ENCODE results near the gene ITPR3. TPM values are rescaled to one million over a fixed set of nuclear protein-coding genes. Genes with fewer than 3 reads are reported as not detected.
"Not testable (repeated sequence)": the region's sequence is repeated elsewhere in the genome, so short reads cannot be mapped to it uniquely, and the experiment has no call there.

ITPR3 gene
- total and polyA plus RNA-seq, 2 of the 13 experiments (the other 11 are each of a cell fraction or from before 2014, with no cell fraction given), result 3.8 to 21.4 TPM

- FAIRE-seq (no peak), DNase-seq (ENCODE audit: low spot score) (no peak), ATAC-seq (no peak)
- 49% methylated on average over 18 of the region's 18 CpGs for WGBS (ENCODE audit: low lambda C conversion rate)
- Histone ChIP-seq H3K36me3 (replicated peaks in 1 of 2; ENCODE audit: control insufficient read depth in 1 of 2, insufficient read depth in 2 of 2, low read length in 2 of 2) (no peaks in the 10 kb centered on the region), H3K4me3 (replicated peaks in 1 of 3; ENCODE audit: insufficient read depth in 1 of 3, low read depth in 2 of 3, low read length in 3 of 3) (no peak overlapping the region), H3K27ac (ENCODE audit: extremely low read length, insufficient read depth, low read length) (no peak overlapping the region), H3K4me2 (ENCODE audit: low read depth, low read length) (no peak overlapping the region), H2AFZ (ENCODE audit: low read length) (no peak overlapping the region), H3K9me3 (ENCODE audit: low read length) (no peaks in the 10 kb centered on the region), H4K20me1 (ENCODE audit: insufficient read depth, low read length) (no peaks in the 10 kb centered on the region), H3K27me3 (ENCODE audit: control insufficient read depth in 1 of 2, insufficient read depth in 2 of 2, low read length in 2 of 2) (peaks cover 2 to 6% of the 10 kb centered on the region in 2 experiments; a peak in 1 of 5 replicates), H3K4me1 (ENCODE audit: insufficient read depth, low read length) (peaks cover 48% of the 10 kb centered on the region), H3K9ac (ENCODE audit: insufficient read depth, low read depth, low read length) (no peak overlapping the region), H3K79me2 (ENCODE audit: insufficient read depth, low read length) (no peaks in the 10 kb centered on the region)
- TF ChIP-seq ATF6 (CRISPR knock-in tag; conservative IDR thresholded peaks at IDR 0.05) (no peak), AHR (CRISPR knock-in tag; IDR thresholded peaks at IDR 0.05) (no peak), CEBPB (IDR thresholded peaks at IDR 0.05; ENCODE audit: borderline replicate concordance, low read depth, low read length) (0 out of 2 replicates have a peak, but pooled peaks have one; percentile 12)
- ChIA-PET POLR2A (interaction anchor here (1.1 to 1.4 kb wide), 2 partner anchors 9 to 116 kb away, joined by 3 read pairs; partner anchors contain the start of gene UQCC2), CTCF (ENCODE audit: low intra/inter-chr PET ratio, low total read pairs) (no interaction called here)
- intact Hi-C loops (cut with micrococcal nuclease; ENCODE audit: unreplicated experiment), result no loop called here
- BruUV-seq (replicated peaks), result no TSS peak
- in situ Hi-C loops (cut with HindIII; ENCODE audit: extremely low pct_ligation_motif_present, low pct_unique_long_range_greater_than_20kb), result no loop called here
Observed at GRCh38 chr6:33595001-33595846, 25.9 kb upstream of the ITPR3 start.

GRCh38 chr6:33596894-33597293 lies 24.2 kb upstream of the ITPR3 start:
- ATAC-seq; BruUV-seq (replicated peaks); H4K20me1 ChIP-seq (ENCODE audit: insufficient read depth, low read length); CTCF ChIA-PET (ENCODE audit: low intra/inter-chr PET ratio, low total read pairs); H3K4me3 ChIP-seq (replicated peaks in 1 of 3; ENCODE audit: insufficient read depth in 1 of 3, low read depth in 2 of 3, low read length in 3 of 3); intact Hi-C loops (cut with micrococcal nuclease; ENCODE audit: unreplicated experiment); H3K4me2 ChIP-seq (ENCODE audit: low read depth, low read length); H3K36me3 ChIP-seq (replicated peaks in 1 of 2; ENCODE audit: control insufficient read depth in 1 of 2, insufficient read depth in 2 of 2, low read length in 2 of 2); in situ Hi-C loops (cut with HindIII; ENCODE audit: extremely low pct_ligation_motif_present, low pct_unique_long_range_greater_than_20kb); DNase-seq (ENCODE audit: low spot score); H3K27me3 ChIP-seq (ENCODE audit: control insufficient read depth in 1 of 2, insufficient read depth in 2 of 2, low read length in 2 of 2); H2AFZ ChIP-seq (ENCODE audit: low read length); H3K79me2 ChIP-seq (ENCODE audit: insufficient read depth, low read length); H3K27ac ChIP-seq (ENCODE audit: extremely low read length, insufficient read depth, low read length); H3K9ac ChIP-seq (ENCODE audit: insufficient read depth, low read depth, low read length); POLR2A ChIA-PET; FAIRE-seq; H3K9me3 ChIP-seq (ENCODE audit: low read length): not testable (repeated sequence)
- H3K4me1 ChIP-seq (ENCODE audit: insufficient read depth, low read length), result peaks cover 31% of the 10 kb centered on the region
- TF ChIP-seq ZMYM3 (CRISPR knock-in tag; IDR thresholded peaks at IDR 0.05) (peak; percentile 36; the same call in 1 of the 2 replicates), KDM1A (CRISPR knock-in tag; IDR thresholded peaks at IDR 0.05) (peak; percentile 23; the same call in 1 of the 2 replicates), ZNF770 (CRISPR knock-in tag; IDR thresholded peaks at IDR 0.05) (peak; percentile 25; the same call in 1 of the 2 replicates), FOSL2 (CRISPR knock-in tag; IDR thresholded peaks at IDR 0.05) (peak; percentile 31; the same call in 1 of the 2 replicates), ZNF768 (CRISPR knock-in tag; IDR thresholded peaks at IDR 0.05) (peak; percentile 16; the same call in 1 of the 2 replicates), ETV5 (CRISPR knock-in tag; IDR thresholded peaks at IDR 0.05; ENCODE audit: borderline replicate concordance) (0 out of 2 replicates have a peak, but pooled peaks have one; percentile 16)
- 63% methylated on average over 5 of the region's 5 CpGs for WGBS (ENCODE audit: low lambda C conversion rate)

All from HepG2 (cell line).